DMS153 (cell line): ENCODE data around the gene TEPSIN.
A peak's percentile ranks its signal among the peaks of the same experiment; 100 is the strongest.

Experiments used
- DNase-seq: peaks from one replicate; lab custom pipeline; 2025; lab: John Stamatoyannopoulos, UW

TEPSIN gene, protein sequence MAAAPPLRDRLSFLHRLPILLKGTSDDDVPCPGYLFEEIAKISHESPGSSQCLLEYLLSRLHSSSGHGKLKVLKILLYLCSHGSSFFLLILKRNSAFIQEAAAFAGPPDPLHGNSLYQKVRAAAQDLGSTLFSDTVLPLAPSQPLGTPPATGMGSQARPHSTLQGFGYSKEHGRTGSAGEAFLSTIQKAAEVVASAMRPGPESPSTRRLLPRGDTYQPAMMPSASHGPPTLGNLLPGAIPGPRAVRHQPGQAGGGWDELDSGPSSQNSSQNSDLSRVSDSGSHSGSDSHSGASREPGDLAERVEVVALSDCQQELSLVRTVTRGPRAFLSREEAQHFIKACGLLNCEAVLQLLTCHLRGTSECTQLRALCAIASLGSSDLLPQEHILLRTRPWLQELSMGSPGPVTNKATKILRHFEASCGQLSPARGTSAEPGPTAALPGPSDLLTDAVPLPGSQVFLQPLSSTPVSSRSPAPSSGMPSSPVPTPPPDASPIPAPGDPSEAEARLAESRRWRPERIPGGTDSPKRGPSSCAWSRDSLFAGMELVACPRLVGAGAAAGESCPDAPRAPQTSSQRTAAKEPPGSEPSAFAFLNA

DNA sequence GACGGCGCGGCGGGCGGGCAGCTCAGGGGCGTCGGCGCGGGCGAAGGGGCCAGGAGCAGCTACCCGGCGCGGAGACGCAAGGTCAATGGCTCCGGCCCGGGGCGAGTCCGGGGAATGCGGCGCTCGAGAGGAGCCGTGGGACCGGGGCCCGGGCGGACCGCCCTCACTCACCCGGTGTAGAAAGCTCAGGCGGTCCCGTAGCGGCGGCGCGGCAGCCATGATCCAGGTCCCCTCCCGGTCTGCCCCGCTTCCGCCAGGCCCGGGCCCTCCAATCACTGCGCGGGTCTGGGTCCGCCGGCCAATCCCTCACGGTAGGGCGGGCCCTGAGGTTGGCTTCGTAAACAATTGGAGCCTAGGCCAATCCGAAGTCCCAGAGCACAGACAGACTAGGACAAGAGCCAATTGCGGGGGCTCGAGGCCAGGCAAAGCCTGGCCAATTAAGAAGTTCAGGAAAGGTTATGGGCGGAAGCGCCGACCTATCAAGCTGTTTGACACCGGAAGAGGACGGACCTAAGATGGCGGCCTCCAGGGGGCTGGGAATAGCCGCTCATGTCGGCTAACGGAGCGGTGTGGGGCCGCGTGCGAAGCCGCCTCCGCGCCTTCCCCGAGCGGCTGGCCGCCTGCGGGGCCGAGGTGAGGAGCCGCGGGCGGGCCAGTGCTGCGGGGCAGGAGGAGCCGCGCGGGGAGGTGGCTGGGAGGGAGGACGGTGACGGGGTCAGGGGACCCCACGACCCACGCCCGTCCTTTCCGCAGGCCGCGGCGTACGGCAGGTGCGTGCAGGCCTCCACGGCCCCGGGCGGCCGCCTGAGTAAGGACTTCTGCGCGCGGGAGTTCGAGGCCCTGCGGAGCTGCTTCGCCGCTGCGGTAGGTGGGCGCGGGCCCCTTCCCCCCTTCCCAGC, at the start of gene TEPSIN, which contains the start of gene NDUFAF8:
Gene TEPSIN (minus strand): TSS at position 241 of the 899 bp plus-strand sequence. CDS start 22 bp downstream, at position 219.
Gene NDUFAF8 (plus strand): TSS at position 504 of the 899 bp plus-strand sequence. CDS start 46 bp downstream, at position 550.
- DNase-seq: peak; percentile 99

- no peak for DNase-seq
These were observed 49.0 kb upstream of the TEPSIN start for GRCh38 chr17:81287741-81288430.

DNA sequence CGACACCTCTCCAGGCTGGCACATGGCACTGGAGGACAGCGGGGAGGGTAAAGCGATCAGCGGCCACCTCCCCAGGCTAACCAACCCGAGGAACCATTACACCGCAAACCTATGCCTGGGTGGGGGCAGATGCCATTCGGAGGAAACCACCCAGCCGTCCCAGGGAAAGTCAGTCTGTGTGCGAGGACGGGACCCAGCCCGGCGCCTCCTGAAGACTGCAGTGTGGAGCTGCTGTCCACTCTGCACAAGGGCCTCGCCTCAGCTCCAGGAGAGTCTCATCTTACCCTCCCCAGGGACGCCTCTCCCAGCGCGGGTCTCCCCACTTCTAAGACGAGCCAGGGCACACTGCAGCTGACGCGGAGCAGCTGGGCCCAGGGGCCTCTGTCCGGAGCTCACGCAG, 48.3 kb upstream of the TEPSIN start:
- no peak for DNase-seq

DNA sequence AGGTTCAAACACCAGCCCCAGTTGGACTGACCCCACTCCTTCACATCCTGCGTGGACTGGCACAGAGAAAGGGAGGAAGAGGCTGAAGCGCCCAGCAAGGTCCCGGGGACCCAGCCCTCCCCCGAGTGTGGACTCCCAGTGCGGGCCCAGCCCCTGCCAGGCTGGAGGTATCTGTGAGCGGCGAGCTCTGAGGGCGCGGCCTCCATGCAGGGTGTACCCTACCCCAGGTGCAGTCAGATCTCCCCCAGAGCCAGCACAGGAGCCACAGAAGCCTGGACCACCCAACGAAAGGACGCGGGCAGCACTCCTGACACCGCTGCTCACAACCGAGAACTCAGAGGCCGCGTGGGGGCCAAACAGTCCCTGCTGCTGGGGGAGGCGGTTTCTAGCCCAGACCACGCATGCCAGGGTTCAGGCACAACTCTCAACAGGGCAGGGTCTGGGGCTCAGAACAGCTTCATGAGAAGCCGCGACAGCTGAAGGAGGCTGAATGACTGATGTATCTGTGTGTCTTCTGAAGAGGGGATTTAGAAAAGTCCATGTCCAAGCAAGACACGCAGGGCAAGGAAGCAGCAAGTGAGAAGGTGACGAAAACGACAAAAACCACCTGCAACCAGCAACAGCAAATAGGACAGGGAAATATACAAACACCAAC, 47.8 kb upstream of the TEPSIN start:
- no peak for DNase-seq

GRCh38 chr17:81285894-81286293, 47.0 kb upstream of the TEPSIN start:
- no peak for DNase-seq

GRCh38 chr17:81285179-81285878, 46.5 kb upstream of the TEPSIN start:
- DNase-seq: no peak

GRCh38 chr17:81282876-81283275, 44.0 kb upstream of the TEPSIN start:
- DNase-seq: no peak

DNA sequence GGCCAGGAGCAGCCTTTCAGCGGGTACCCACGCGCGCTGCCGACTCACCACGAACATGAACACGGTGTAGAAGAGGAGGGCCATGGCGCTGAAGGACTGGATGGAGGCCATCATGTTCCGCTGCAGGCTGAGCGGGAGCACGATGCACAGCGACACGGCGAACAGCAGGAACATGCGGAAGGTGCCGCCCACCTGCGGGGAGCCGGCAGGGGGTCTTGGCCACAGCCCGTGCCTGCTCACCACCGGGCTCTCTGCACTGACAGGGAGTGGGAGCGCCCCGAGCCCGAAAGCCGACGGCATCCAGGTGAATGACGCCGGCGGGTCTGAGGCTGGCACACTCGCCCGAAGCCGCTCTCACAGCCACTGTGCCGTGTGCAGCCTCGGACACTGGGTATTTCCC, 43.3 kb upstream of the TEPSIN start:
- no peak for DNase-seq

- DNase-seq: no peak
These were observed 41.7 kb upstream of the TEPSIN start for GRCh38 chr17:81280571-81280970.

- DNase-seq: no peak
These were observed 40.7 kb upstream of the TEPSIN start for GRCh38 chr17:81279278-81280275.

DNA sequence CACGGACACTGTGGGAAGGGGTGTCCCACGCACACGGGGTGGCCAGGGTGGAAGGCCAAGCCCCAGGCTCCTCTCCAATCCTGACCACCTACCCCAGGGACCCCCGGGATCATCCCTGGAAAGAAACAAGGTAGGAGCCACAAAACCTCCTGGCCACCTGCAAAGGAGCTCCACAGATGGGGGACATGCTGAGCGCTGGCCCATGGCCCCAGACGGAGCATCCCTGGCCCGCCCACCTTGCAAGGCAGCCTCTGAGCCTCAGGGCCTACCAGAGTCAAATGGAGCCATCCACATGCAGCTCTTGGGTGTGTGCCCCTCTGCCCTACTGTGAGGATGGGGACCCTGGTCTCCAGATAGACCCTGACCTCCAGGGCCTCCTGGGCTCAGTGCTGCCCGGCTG, 40.0 kb upstream of the TEPSIN start:
- DNase-seq: no peak

GRCh38 chr17:81277946-81278693, 39.3 kb upstream of the TEPSIN start:
- no peak for DNase-seq

GRCh38 chr17:81277421-81277820, 38.6 kb upstream of the TEPSIN start:
- DNase-seq: peak; percentile 59

- DNase-seq: no peak
These were observed 37.9 kb upstream of the TEPSIN start for GRCh38 chr17:81276781-81277180.

- no peak for DNase-seq
These were observed 35.6 kb upstream of the TEPSIN start for GRCh38 chr17:81274471-81274855.

- DNase-seq: no peak
These were observed 35.0 kb upstream of the TEPSIN start for GRCh38 chr17:81273698-81274470.

GRCh38 chr17:81272616-81273015, 33.8 kb upstream of the TEPSIN start:
- peak; percentile 64 for DNase-seq

DNA sequence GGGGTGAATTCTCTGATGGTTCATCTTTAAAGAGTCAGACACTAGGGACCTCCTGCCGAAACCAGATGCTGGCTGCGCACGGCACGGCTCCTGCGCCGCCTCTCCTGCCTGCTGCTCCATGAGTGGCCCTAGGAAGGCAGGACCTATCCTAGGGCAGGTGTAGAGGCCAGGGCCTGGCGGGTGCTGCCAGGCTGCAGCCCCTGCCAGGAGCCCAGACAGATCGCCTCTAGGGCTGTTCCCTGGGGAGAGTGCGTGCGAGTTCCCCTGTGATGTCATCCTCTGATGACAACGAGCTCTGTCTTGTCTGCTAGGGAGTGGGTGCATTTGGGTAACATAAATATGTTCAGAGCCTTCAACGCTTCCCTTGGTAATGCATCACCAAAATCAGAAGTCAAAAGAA, 32.4 kb upstream of the TEPSIN start:
- no peak for DNase-seq
